OCI-LY7 (cell line): Measurements from ENCODE around the gene C1orf50. TPM values are rescaled to one million over a fixed set of nuclear protein-coding genes. Genes with fewer than 3 reads are reported as not detected.

Source experiments
- BruUV-seq: library from RNA; stranded (reverse); fragments of 400-500 nt; replicated peaks from 2 replicates; lab custom pipeline; 2021; lab: Mats Ljungman, UMichigan
- CTCF ChIA-PET: fragments of 300-600 bp; sonication (Branson Sonifier 250); formaldehyde crosslinking; loops from one replicate; lab custom pipeline; 2022; ENCODE audit warnings: antibody characterized with exemption; ENCODE audit not compliant: unreplicated experiment; lab: Charles Lee
- POLR2A ChIA-PET: fragments of 300-600 bp; sonication (Branson Sonifier 250); formaldehyde crosslinking; loops from one replicate; lab custom pipeline; 2022; ENCODE audit warnings: antibody characterized with exemption; lab: Charles Lee
- DNase-seq: peaks from one replicate; pipeline ENCODE4 v3.0.0-alpha.2; 2015; ENCODE audit warnings: low spot score
- H2AFZ ChIP-seq: fragments of 200-600 bp; sonication (generic), shearing (Covaris generic); 2 replicates; pipeline ENCODE4 v1.6.1; 2014; ENCODE audit warnings: mild to moderate bottlenecking, antibody characterized with exemption, low read length, moderate library complexity
- H3K27ac ChIP-seq: fragments of 200-600 bp; sonication (generic); 2 replicates; pipeline ENCODE4 v1.5.1; 2014; ENCODE audit warnings: mixed run types, low read depth, mild to moderate bottlenecking, moderate library complexity, low read length, inconsistent platforms; ENCODE audit not compliant: poor library complexity, severe bottlenecking
- H3K36me3 ChIP-seq: fragments of 200-600 bp; sonication (generic); 2 replicates; pipeline ENCODE4 v1.6.1; 2014; ENCODE audit warnings: mild to moderate bottlenecking, antibody characterized with exemption, low read length, moderate library complexity, mixed read lengths; ENCODE audit not compliant: insufficient read depth
- H3K4me1 ChIP-seq: fragments of 200-600 bp; sonication (generic); 2 replicates; pipeline ENCODE4 v1.5.1; 2014; ENCODE audit warnings: mild to moderate bottlenecking, low read length; ENCODE audit not compliant: insufficient read depth, poor library complexity, severe bottlenecking
- H3K4me2 ChIP-seq: fragments of 200-600 bp; sonication (generic); 2 replicates; pipeline ENCODE4 v1.6.1; 2014; ENCODE audit warnings: mild to moderate bottlenecking, low read length
- H3K4me3 ChIP-seq: fragments of 200-600 bp; sonication (generic); 2 replicates; pipeline ENCODE4 v1.5.1; 2014; ENCODE audit warnings: mild to moderate bottlenecking, low read depth, low read length; ENCODE audit not compliant: poor library complexity, severe bottlenecking
- H3K79me2 ChIP-seq: fragments of 200-600 bp; sonication (generic); 2 replicates; pipeline ENCODE4 v1.6.1; 2016; ENCODE audit warnings: low read depth, mild to moderate bottlenecking, low read length, moderate library complexity, mixed read lengths; ENCODE audit not compliant: insufficient read depth
- H3K9me2 ChIP-seq: fragments of 200-600 bp; sonication (generic); 2 replicates; pipeline ENCODE4 v1.6.1; 2016; ENCODE audit warnings: mild to moderate bottlenecking, low read length, mixed read lengths; ENCODE audit not compliant: insufficient read depth
- H3K9me3 ChIP-seq: fragments of 200-600 bp; sonication (generic); 2 replicates; pipeline ENCODE4 v1.6.1; 2014; ENCODE audit warnings: mild to moderate bottlenecking, mixed run types, low read length, mixed read lengths
- H4K20me1 ChIP-seq: fragments of 200-600 bp; sonication (generic); 2 replicates; pipeline ENCODE4 v1.6.1; 2014; ENCODE audit warnings: mild to moderate bottlenecking, antibody characterized with exemption, low read length, moderate library complexity, mixed read lengths; ENCODE audit not compliant: insufficient read depth
- CTCF ChIP-seq: fragments of 200-600 bp; sonication (generic); conservative IDR thresholded peaks from 2 replicates; pipeline ENCODE4 v1.5.1; 2014; ENCODE audit warnings: mild to moderate bottlenecking, antibody characterized with exemption, low read length, moderate library complexity, mixed read lengths
- EZH2phosphoT487 ChIP-seq: fragments of 200-600 bp; sonication (generic); IDR thresholded peaks from 2 replicates; pipeline ENCODE4 v1.6.1; 2018; ENCODE audit warnings: low read depth, borderline replicate concordance, mild to moderate bottlenecking, mixed run types, antibody characterized with exemption, low read length, moderate library complexity, mixed read lengths
- intact Hi-C: fragments of 100-400 bp; cut with micrococcal nuclease; formaldehyde crosslinking; loops from one replicate; pipeline ENCODE4 v1.10.0; 2022; ENCODE audit not compliant: unreplicated experiment
- total RNA-seq, 2 experiments: library from RNA; depleted of rRNA in 1 of 2; stranded (reverse); fragments of >200 nt in 1 of 2; shearing (Covaris generic) in 1 of 2; gene quantifications; 2 replicates each; pipeline ENCODE4 v1.2.3, GENCODE V29; 2014 to 2022

Gene C1orf50
- total RNA-seq, 2 experiments from 2014 or later: 3.2 to 9.9 TPM

- no peaks in the 10 kb centered on the region for H3K79me2 ChIP-seq
- H3K4me3 ChIP-seq: no peak overlapping the region
- no peaks in the 10 kb centered on the region for H3K4me1 ChIP-seq
- H3K27ac ChIP-seq: no peak overlapping the region
- H3K9me2 ChIP-seq: no peaks in the 10 kb centered on the region
- BruUV-seq: no TSS peak
- no peak for DNase-seq
- intact Hi-C loops: no loop called here
- no peaks in the 10 kb centered on the region for H4K20me1 ChIP-seq
- CTCF ChIA-PET: interaction anchor here (0.5 kb wide), 1 partner anchor 48 kb away, joined by 3 read pairs; the partner anchor contains the start of gene ZNF691
- no peak for TF ChIP-seq CTCF
- no peak for TF ChIP-seq EZH2phosphoT487
- no peaks in the 10 kb centered on the region for H3K9me3 ChIP-seq
- H2AFZ ChIP-seq: no peak overlapping the region
- no peak overlapping the region for H3K4me2 ChIP-seq
- POLR2A ChIA-PET: interaction anchor here (0.6 kb wide), 1 partner anchor 9 kb away, joined by 5 read pairs; no protein-coding TSS in a partner anchor
- no peaks in the 10 kb centered on the region for H3K36me3 ChIP-seq
Measured at GRCh38 chr1:42797979-42798378, 30.9 kb downstream of the C1orf50 start.

- intact Hi-C loops: no loop called here
- no peak for TF ChIP-seq CTCF
- no peak for TF ChIP-seq EZH2phosphoT487
- no TSS peak for BruUV-seq
- Histone ChIP-seq H3K4me1 (no peaks in the 10 kb centered on the region), H3K4me2 (no peak overlapping the region), H2AFZ (no peak overlapping the region), H3K9me3 (no peaks in the 10 kb centered on the region), H3K79me2 (no peaks in the 10 kb centered on the region), H3K4me3 (no peak overlapping the region), H3K9me2 (no peaks in the 10 kb centered on the region), H3K27ac (no peak overlapping the region), H3K36me3 (peaks cover 5% of the 10 kb centered on the region), H4K20me1 (no peaks in the 10 kb centered on the region)
- no peak for DNase-seq
- ChIA-PET CTCF (no interaction called here), POLR2A (no interaction called here)
Measured at GRCh38 chr1:42801832-42802473, 34.9 kb downstream of the C1orf50 start.

- no peaks in the 10 kb centered on the region for H4K20me1 ChIP-seq
- no peaks in the 10 kb centered on the region for H3K9me2 ChIP-seq
- no peak overlapping the region for H2AFZ ChIP-seq
- DNase-seq: no peak
- no peak overlapping the region for H3K4me3 ChIP-seq
- no peaks in the 10 kb centered on the region for H3K9me3 ChIP-seq
- H3K27ac ChIP-seq: no peak overlapping the region
- CTCF ChIA-PET: no interaction called here
- no peak overlapping the region for H3K4me2 ChIP-seq
- peaks cover 5% of the 10 kb centered on the region for H3K36me3 ChIP-seq
- POLR2A ChIA-PET: interaction anchor here (0.7 to 3.6 kb wide), 3 partner anchors 8 to 16 kb away, joined by 5 to 18 read pairs (median 12); partner anchors contain the start of genes ERMAP and SVBP
- H3K4me1 ChIP-seq: no peaks in the 10 kb centered on the region
- no peaks in the 10 kb centered on the region for H3K79me2 ChIP-seq
- intact Hi-C loops: no loop called here
- TF ChIP-seq CTCF (no peak), EZH2phosphoT487 (no peak)
- BruUV-seq: no TSS peak
Measured at GRCh38 chr1:42806171-42806570, 39.1 kb downstream of the C1orf50 start.
